ENCODE data around the gene OR2AG1.

The OR2AG1 gene

GRCh38 chr11:6737872-6738466 lies 44.9 kb upstream of the OR2AG1 start:
- Histone ChIP-seq H3K27ac (no peak overlapping the region), H3K9me3 (ENCODE audit: severe bottlenecking) (no peaks in the 10 kb centered on the region)
- DNase-seq = peak; percentile 48

GRCh38 chr11:6738590-6738989 lies 44.2 kb upstream of the OR2AG1 start:
- Histone ChIP-seq H3K4me3 (ENCODE audit: low read depth, low read length) (no peak overlapping the region), H3K9me3 (ENCODE audit: severe bottlenecking) (no peaks in the 10 kb centered on the region), H3K27me3 (ENCODE audit: insufficient read depth, low read depth, severe bottlenecking) (no peaks in the 10 kb centered on the region), H3K36me3 (no peaks in the 10 kb centered on the region), H3K27ac (no peak overlapping the region)
- TF ChIP-seq, protein P1, sequence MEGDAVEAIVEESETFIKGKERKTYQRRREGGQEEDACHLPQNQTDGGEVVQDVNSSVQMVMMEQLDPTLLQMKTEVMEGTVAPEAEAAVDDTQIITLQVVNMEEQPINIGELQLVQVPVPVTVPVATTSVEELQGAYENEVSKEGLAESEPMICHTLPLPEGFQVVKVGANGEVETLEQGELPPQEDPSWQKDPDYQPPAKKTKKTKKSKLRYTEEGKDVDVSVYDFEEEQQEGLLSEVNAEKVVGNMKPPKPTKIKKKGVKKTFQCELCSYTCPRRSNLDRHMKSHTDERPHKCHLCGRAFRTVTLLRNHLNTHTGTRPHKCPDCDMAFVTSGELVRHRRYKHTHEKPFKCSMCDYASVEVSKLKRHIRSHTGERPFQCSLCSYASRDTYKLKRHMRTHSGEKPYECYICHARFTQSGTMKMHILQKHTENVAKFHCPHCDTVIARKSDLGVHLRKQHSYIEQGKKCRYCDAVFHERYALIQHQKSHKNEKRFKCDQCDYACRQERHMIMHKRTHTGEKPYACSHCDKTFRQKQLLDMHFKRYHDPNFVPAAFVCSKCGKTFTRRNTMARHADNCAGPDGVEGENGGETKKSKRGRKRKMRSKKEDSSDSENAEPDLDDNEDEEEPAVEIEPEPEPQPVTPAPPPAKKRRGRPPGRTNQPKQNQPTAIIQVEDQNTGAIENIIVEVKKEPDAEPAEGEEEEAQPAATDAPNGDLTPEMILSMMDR (IDR thresholded peaks at IDR 0.05; ENCODE audit: low read depth, low read length) = no peak
- no peak for DNase-seq

More at GRCh38 chr11:6737872-6738466, 44.9 kb upstream of the OR2AG1 start:
- Histone ChIP-seq H3K36me3 (no peaks in the 10 kb centered on the region), H3K27me3 (ENCODE audit: insufficient read depth, low read depth, severe bottlenecking) (no peaks in the 10 kb centered on the region), H3K4me3 (ENCODE audit: low read depth, low read length) (no peak overlapping the region)
- TF ChIP-seq, protein P1 (IDR thresholded peaks at IDR 0.05; ENCODE audit: low read depth, low read length) = peak; percentile 64

DNA sequence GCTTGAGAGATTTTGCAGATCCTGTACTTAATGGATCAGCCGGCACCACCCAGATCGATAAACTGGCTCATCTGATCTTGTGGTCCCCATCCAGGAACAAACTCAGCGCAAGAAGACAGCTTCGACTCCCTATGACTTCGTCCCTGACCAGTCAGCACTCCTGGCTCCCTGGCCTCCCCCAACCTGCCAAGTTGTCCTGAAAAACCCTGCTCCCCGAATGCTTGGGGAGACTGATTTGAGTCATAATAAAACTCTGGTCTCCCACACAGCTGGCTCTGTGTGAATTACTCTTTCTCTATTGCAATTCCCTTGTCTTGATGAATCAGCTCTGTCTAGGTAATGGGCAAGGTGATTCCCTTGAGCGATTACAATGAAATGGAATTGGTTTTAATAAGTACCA lies 40.6 kb upstream of the OR2AG1 start:
- TF ChIP-seq, protein P1 (IDR thresholded peaks at IDR 0.05; ENCODE audit: low read depth, low read length) = no peak
- H3K36me3 ChIP-seq = no peaks in the 10 kb centered on the region
- no peaks in the 10 kb centered on the region for H3K27me3 ChIP-seq (ENCODE audit: insufficient read depth, low read depth, severe bottlenecking)
- DNase-seq = peak; percentile 59
- no peak overlapping the region for H3K27ac ChIP-seq
- H3K9me3 ChIP-seq (ENCODE audit: severe bottlenecking) = no peaks in the 10 kb centered on the region
- H3K4me3 ChIP-seq (ENCODE audit: low read depth, low read length) = no peak overlapping the region

GRCh38 chr11:6745018-6745417 lies 37.8 kb upstream of the OR2AG1 start:
- no peaks in the 10 kb centered on the region for H3K36me3 ChIP-seq
- no peaks in the 10 kb centered on the region for H3K27me3 ChIP-seq (ENCODE audit: insufficient read depth, low read depth, severe bottlenecking)
- DNase-seq = no peak
- H3K27ac ChIP-seq = no peak overlapping the region
- no peak overlapping the region for H3K4me3 ChIP-seq (ENCODE audit: low read depth, low read length)
- TF ChIP-seq, protein P1 (IDR thresholded peaks at IDR 0.05; ENCODE audit: low read depth, low read length) = no peak
- H3K9me3 ChIP-seq (ENCODE audit: severe bottlenecking) = no peaks in the 10 kb centered on the region

DNA sequence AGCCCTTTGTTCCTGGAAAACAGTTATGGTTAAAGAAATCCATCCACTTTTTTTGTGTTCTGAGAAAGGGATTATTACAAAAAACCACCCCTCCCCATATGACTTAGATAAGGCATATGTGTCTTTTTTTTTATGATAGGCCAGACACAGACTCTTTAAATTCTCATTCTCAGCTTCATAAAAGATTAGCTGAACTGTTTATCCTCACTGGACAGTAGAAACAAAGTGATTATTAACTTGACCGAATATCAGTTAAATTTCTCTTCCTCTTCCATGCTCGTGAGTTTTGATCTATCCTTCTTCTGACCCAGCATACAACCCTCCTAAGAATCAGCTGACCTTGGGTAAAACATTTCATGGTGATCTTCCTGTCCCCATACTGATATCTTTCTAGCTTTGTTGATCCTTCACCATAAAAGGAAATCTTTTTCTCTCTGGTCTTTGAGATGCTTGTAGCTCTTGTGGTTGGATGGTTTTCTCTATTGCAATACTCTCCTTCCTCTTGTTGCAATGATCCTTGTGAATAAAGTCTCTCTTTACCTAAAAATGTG lies 37.3 kb upstream of the OR2AG1 start:
- TF ChIP-seq, protein P1 (IDR thresholded peaks at IDR 0.05; ENCODE audit: low read depth, low read length) = no peak
- H3K36me3 ChIP-seq = no peaks in the 10 kb centered on the region
- DNase-seq = no peak
- H3K27me3 ChIP-seq (ENCODE audit: insufficient read depth, low read depth, severe bottlenecking) = no peaks in the 10 kb centered on the region
- no peak overlapping the region for H3K27ac ChIP-seq
- no peaks in the 10 kb centered on the region for H3K9me3 ChIP-seq (ENCODE audit: severe bottlenecking)
- no peak overlapping the region for H3K4me3 ChIP-seq (ENCODE audit: low read depth, low read length)

Measured in WERI-Rb-1 (cell line).